Panc1 (cell line): Measurements from ENCODE around the gene CCDC141. TPM values are rescaled to one million over a fixed set of nuclear protein-coding genes. Genes with fewer than 3 reads are reported as not detected.

Experiments
- ATAC-seq: fragments of 200-7000 bp; cut with Tn5 transposase; 2 replicates; pipeline ENCODE4 v1.9.1; 2020; ENCODE audit warnings: mild to moderate bottlenecking, moderate library complexity
- BruUV-seq: library from RNA; stranded (reverse); fragments of 400-500 nt; replicated peaks from 2 replicates; lab custom pipeline; 2021; lab: Mats Ljungman, UMichigan
- CTCF ChIA-PET: fragments of 300-600 bp; sonication (Branson Sonifier 250); formaldehyde crosslinking; loops from one replicate; lab custom pipeline; 2022; ENCODE audit warnings: antibody characterized with exemption; lab: Charles Lee
- POLR2A ChIA-PET: fragments of 300-600 bp; sonication (Branson Sonifier 250); formaldehyde crosslinking; loops from one replicate; lab custom pipeline; 2022; ENCODE audit warnings: antibody characterized with exemption; lab: Charles Lee
- DNase-seq: peaks from one replicate; pipeline ENCODE4 v3.0.0-alpha.2; 2010; ENCODE audit warnings: low read depth, low spot score
- H3K27ac ChIP-seq: 2 replicates; pipeline ENCODE4 v1.5.1; 2011; ENCODE audit warnings: mild to moderate bottlenecking, low read length, inconsistent platforms
- H3K27me3 ChIP-seq: fragments of 200-500 bp; sonication (Bioruptor generic); 2 replicates; pipeline ENCODE4 v1.6.0; 2014; ENCODE audit warnings: low read length, inconsistent platforms; ENCODE audit not compliant: control insufficient read depth, insufficient read depth
- H3K36me3 ChIP-seq: fragments of 200-500 bp; sonication (Bioruptor generic); 2 replicates; pipeline ENCODE4 v1.5.1; 2014; ENCODE audit warnings: inconsistent platforms, mild to moderate bottlenecking, low read length, moderate library complexity; ENCODE audit not compliant: control insufficient read depth, insufficient read depth
- H3K4me1 ChIP-seq: 2 replicates; pipeline ENCODE4 v1.5.1; 2011; ENCODE audit warnings: inconsistent platforms, mild to moderate bottlenecking, low read length, moderate library complexity; ENCODE audit not compliant: control insufficient read depth, insufficient read depth
- H3K4me3 ChIP-seq, 2 experiments: 2 replicates each; pipeline ENCODE4 v1.5.1; 2011 to 2012; ENCODE audit warnings: low read depth in 2 of 2, low read length in 2 of 2, mild to moderate bottlenecking in 2 of 2, inconsistent platforms in 1 of 2, moderate library complexity in 1 of 2
- H3K9me3 ChIP-seq: fragments of 200-500 bp; sonication (Bioruptor generic); 2 replicates; pipeline ENCODE4 v1.5.1; 2014; ENCODE audit warnings: low read depth, mild to moderate bottlenecking, inconsistent platforms, low read length, moderate library complexity; ENCODE audit not compliant: control insufficient read depth, insufficient read depth
- POLR2AphosphoS5 ChIP-seq: IDR thresholded peaks from 2 replicates; pipeline ENCODE4 v1.6.1; 2012; ENCODE audit warnings: mild to moderate bottlenecking, low read depth, low read length, moderate library complexity
- SIN3A ChIP-seq: IDR thresholded peaks from 2 replicates; pipeline ENCODE4 v1.6.1; 2012; ENCODE audit warnings: low read depth, mild to moderate bottlenecking, low read length, moderate library complexity, borderline replicate concordance; ENCODE audit not compliant: insufficient read depth
- TCF7L2 ChIP-seq: IDR thresholded peaks from 2 replicates; pipeline ENCODE4 v1.6.1; 2011; ENCODE audit warnings: mild to moderate bottlenecking, low read depth, low read length, inconsistent platforms
- in situ Hi-C: cut with HindIII; loops from 2 replicates; pipeline ENCODE4 v1.10.0; 2016; ENCODE audit warnings: low sequenced_read_pairs, low pct_unique_long_range_greater_than_20kb
- intact Hi-C: fragments of 100-400 bp; cut with micrococcal nuclease; formaldehyde crosslinking; loops from one replicate; pipeline ENCODE4 v1.10.0; 2022; ENCODE audit not compliant: unreplicated experiment
- total RNA-seq: library from RNA; stranded (reverse); gene quantifications from one replicate; pipeline ENCODE4 v1.2.1, GENCODE V29; 2021; ENCODE audit not compliant: unreplicated experiment
- TF ChIP-seq, protein P1 (sequence below): fragments of 450-650 bp; IDR thresholded peaks from 2 replicates; pipeline ENCODE4 v1.5.1; 2017; ENCODE audit warnings: mild to moderate bottlenecking
- TF ChIP-seq, protein P2 (sequence below), 2 experiments: IDR thresholded peaks; 2 replicates each; pipeline ENCODE4 v1.6.1; 2011 to 2012; ENCODE audit warnings: low read depth in 2 of 2, control low read depth in 1 of 2, low read length in 1 of 2, mild to moderate bottlenecking in 1 of 2, moderate library complexity in 1 of 2; ENCODE audit not compliant: insufficient read depth in 1 of 2

CCDC141 gene
- total RNA-seq, 1 experiment from 2014 or later: 0.10 TPM

DNA sequence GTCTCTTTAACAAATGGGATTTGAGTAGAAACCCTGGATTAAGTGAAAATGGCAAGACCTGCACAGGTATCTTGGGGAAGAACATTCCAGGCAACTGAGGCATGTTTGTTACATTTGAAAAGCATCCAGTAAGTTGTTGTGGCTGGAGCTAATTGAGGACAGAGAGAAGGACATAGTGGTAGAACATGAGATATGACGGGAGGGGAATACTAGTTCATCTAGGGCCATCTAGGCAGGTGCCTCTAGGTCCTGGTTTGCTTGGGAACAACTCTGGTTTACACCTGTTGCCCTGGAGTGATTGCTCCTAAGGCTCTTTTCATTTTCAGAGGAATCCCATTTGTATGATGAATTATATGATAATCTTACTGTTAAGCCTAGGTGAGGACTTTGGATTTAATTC lies 19.7 kb upstream of the CCDC141 start:
- DNase-seq: no peak
- Histone ChIP-seq H3K36me3 (no peaks in the 10 kb centered on the region), H3K9me3 (no peaks in the 10 kb centered on the region), H3K27ac (no peak overlapping the region), H3K4me3 (no peak overlapping the region), H3K27me3 (no peaks in the 10 kb centered on the region), H3K4me1 (no peaks in the 10 kb centered on the region)
- ChIA-PET CTCF (no interaction called here), POLR2A (no interaction called here)
- no TSS peak for BruUV-seq
- in situ Hi-C loops: no loop called here
- intact Hi-C loops: no loop called here
- TF ChIP-seq TCF7L2: no peak
- TF ChIP-seq POLR2AphosphoS5: no peak
- no peak for TF ChIP-seq SIN3A
- TF ChIP-seq, protein P1, sequence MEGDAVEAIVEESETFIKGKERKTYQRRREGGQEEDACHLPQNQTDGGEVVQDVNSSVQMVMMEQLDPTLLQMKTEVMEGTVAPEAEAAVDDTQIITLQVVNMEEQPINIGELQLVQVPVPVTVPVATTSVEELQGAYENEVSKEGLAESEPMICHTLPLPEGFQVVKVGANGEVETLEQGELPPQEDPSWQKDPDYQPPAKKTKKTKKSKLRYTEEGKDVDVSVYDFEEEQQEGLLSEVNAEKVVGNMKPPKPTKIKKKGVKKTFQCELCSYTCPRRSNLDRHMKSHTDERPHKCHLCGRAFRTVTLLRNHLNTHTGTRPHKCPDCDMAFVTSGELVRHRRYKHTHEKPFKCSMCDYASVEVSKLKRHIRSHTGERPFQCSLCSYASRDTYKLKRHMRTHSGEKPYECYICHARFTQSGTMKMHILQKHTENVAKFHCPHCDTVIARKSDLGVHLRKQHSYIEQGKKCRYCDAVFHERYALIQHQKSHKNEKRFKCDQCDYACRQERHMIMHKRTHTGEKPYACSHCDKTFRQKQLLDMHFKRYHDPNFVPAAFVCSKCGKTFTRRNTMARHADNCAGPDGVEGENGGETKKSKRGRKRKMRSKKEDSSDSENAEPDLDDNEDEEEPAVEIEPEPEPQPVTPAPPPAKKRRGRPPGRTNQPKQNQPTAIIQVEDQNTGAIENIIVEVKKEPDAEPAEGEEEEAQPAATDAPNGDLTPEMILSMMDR: no peak
- TF ChIP-seq, protein P2, sequence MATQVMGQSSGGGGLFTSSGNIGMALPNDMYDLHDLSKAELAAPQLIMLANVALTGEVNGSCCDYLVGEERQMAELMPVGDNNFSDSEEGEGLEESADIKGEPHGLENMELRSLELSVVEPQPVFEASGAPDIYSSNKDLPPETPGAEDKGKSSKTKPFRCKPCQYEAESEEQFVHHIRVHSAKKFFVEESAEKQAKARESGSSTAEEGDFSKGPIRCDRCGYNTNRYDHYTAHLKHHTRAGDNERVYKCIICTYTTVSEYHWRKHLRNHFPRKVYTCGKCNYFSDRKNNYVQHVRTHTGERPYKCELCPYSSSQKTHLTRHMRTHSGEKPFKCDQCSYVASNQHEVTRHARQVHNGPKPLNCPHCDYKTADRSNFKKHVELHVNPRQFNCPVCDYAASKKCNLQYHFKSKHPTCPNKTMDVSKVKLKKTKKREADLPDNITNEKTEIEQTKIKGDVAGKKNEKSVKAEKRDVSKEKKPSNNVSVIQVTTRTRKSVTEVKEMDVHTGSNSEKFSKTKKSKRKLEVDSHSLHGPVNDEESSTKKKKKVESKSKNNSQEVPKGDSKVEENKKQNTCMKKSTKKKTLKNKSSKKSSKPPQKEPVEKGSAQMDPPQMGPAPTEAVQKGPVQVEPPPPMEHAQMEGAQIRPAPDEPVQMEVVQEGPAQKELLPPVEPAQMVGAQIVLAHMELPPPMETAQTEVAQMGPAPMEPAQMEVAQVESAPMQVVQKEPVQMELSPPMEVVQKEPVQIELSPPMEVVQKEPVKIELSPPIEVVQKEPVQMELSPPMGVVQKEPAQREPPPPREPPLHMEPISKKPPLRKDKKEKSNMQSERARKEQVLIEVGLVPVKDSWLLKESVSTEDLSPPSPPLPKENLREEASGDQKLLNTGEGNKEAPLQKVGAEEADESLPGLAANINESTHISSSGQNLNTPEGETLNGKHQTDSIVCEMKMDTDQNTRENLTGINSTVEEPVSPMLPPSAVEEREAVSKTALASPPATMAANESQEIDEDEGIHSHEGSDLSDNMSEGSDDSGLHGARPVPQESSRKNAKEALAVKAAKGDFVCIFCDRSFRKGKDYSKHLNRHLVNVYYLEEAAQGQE (IDR thresholded peaks at IDR 0.05; ENCODE audit: insufficient read depth in 1 of 2, low read depth in 2 of 2, low read length in 1 of 2): no peak
- ATAC-seq: no peak

DNA sequence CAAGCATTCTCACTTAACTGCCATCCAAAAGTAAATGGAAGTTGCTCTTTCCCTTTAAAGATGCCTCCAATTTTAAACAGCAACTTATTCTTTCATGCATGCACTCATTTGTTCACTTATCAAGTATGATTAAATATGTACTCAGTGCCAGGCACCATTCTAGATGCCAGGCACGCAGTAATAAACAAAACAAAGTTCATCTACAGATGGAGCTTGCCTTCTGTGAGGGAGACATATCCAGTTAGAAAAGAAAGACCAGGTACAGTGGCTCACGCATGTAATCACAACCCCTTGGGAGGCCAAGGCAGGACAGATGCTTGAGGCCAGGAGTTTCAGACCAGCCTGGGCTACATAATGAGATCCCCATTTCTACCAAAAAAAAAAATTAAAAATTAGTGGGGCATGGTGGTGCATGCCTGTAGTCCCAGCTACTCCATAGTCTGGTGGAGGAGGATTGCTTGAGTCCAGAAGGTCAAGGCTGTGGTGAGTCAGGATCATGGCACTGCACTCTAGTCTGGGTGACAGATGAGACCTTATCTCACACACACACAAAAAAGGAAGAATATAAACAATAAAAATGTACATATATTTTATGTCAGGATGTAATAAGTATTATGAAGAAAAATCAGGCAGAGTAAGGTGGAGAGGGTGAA lies 19.2 kb upstream of the CCDC141 start:
- CTCF ChIA-PET: no interaction called here
- no peak for ATAC-seq
- no peak for DNase-seq
- POLR2A ChIA-PET: no interaction called here
- Histone ChIP-seq H3K27me3 (no peaks in the 10 kb centered on the region), H3K4me1 (no peaks in the 10 kb centered on the region), H3K27ac (no peak overlapping the region), H3K4me3 (no peak overlapping the region), H3K36me3 (no peaks in the 10 kb centered on the region), H3K9me3 (no peaks in the 10 kb centered on the region)
- intact Hi-C loops (no loop called here), in situ Hi-C loops (no loop called here)
- TF ChIP-seq, protein P1: no peak
- TF ChIP-seq TCF7L2 (no peak), SIN3A (no peak), POLR2AphosphoS5 (no peak)
- TF ChIP-seq, protein P2 (IDR thresholded peaks at IDR 0.05; ENCODE audit: insufficient read depth in 1 of 2, low read depth in 2 of 2, low read length in 1 of 2): no peak
- BruUV-seq: no TSS peak
